HL-60 (cell line): ENCODE measurements around the gene ENTPD7.
"Not testable (repeated sequence)": the region's sequence is repeated elsewhere in the genome, so short reads cannot be mapped to it uniquely, and the experiment has no call there.

ENCODE experiments used
- DNase-seq, 2 experiments: peaks; one replicate each; pipeline ENCODE4 v3.0.0-alpha.2; 2010 to 2020; ENCODE audit warnings: low read depth in 1 of 2, low spot score in 1 of 2
- H3K27ac ChIP-seq: fragments of 250-450 bp; sonication (Bioruptor Pico); replicated peaks from 2 replicates; pipeline ENCODE4 v1.5.1; 2020; ENCODE audit warnings: mild to moderate bottlenecking, moderate library complexity
- H3K27me3 ChIP-seq: fragments of 250-450 bp; sonication (Bioruptor Pico); 2 replicates; pipeline ENCODE4 v1.5.1; 2021; ENCODE audit warnings: mild to moderate bottlenecking, moderate library complexity; ENCODE audit not compliant: insufficient read depth, poor library complexity, severe bottlenecking
- H3K4me3 ChIP-seq: replicated peaks from 2 replicates; pipeline ENCODE4 v1.5.1; 2011; ENCODE audit warnings: mild to moderate bottlenecking, control low read depth, low read length; ENCODE audit not compliant: insufficient read depth
- GABPA ChIP-seq: IDR thresholded peaks from 2 replicates; pipeline ENCODE4 v1.6.1; 2012; ENCODE audit warnings: low read depth
- POLR2AphosphoS5 ChIP-seq: IDR thresholded peaks from 2 replicates; pipeline ENCODE4 v1.6.1; 2012; ENCODE audit warnings: low read depth
- SPI1 ChIP-seq: IDR thresholded peaks from 2 replicates; pipeline ENCODE4 v1.6.1; 2012; ENCODE audit warnings: low read depth, mild to moderate bottlenecking, borderline replicate concordance
- TF ChIP-seq, protein P1 (sequence below): IDR thresholded peaks from 2 replicates; pipeline ENCODE4 v1.6.1; 2012; ENCODE audit warnings: low read depth; ENCODE audit not compliant: insufficient replicate concordance
- TF ChIP-seq, protein P2 (sequence below): IDR thresholded peaks from one replicate; pipeline ENCODE4 v1.5.1; 2011; ENCODE audit warnings: low read length, control low read depth, inconsistent platforms; ENCODE audit not compliant: insufficient read depth

The ENTPD7 gene

DNA sequence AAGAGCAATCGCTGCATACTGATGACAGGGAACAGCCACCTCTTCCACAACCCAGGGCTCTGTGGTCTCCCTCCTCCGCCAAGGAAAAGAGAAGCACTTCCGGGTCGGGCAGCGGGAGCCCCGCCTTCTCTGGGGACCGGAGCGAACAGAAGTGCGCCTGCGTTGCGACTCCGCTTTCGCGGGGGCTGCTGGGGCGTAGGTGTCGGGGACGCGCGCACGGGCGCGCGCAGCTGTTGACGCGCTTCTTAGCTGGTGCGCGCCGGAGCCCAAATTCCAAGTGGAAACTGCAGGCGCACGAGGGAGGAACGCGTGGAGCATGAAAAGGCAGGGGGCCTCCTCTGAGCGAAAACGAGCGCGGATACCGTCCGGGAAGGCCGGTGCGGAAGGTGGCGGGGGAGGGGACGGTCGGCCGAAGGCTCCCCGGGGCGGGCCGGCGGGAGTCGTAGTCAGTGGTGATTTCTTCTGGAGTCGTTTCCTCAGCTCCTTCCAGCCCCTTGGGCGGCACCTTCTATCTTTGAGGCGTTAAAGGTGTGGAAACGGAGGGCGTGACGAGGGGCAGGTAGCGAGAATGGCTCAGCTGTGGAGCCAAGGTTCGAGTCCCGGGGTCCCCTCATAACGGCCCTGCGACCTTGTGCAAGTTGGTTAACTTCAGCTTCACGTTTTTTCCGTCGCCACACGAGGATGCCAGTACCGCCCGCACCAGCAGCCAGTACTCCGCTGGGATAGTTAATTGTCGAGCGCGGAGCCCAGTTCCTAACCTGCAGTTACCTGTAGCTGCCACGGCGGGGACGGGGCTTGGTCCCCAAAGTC, 72.9 kb downstream of the ENTPD7 start, which contains the start of the genes COX15 and CUTC:
TSS of gene COX15 (minus strand) at position 95 of the 810 bp plus-strand sequence. CDS start at position 17, 78 bp downstream.
TSS of gene CUTC (plus strand) at position 202 of the 810 bp plus-strand sequence. CDS start at position 317, 115 bp downstream.
- TF ChIP-seq, protein P1, sequence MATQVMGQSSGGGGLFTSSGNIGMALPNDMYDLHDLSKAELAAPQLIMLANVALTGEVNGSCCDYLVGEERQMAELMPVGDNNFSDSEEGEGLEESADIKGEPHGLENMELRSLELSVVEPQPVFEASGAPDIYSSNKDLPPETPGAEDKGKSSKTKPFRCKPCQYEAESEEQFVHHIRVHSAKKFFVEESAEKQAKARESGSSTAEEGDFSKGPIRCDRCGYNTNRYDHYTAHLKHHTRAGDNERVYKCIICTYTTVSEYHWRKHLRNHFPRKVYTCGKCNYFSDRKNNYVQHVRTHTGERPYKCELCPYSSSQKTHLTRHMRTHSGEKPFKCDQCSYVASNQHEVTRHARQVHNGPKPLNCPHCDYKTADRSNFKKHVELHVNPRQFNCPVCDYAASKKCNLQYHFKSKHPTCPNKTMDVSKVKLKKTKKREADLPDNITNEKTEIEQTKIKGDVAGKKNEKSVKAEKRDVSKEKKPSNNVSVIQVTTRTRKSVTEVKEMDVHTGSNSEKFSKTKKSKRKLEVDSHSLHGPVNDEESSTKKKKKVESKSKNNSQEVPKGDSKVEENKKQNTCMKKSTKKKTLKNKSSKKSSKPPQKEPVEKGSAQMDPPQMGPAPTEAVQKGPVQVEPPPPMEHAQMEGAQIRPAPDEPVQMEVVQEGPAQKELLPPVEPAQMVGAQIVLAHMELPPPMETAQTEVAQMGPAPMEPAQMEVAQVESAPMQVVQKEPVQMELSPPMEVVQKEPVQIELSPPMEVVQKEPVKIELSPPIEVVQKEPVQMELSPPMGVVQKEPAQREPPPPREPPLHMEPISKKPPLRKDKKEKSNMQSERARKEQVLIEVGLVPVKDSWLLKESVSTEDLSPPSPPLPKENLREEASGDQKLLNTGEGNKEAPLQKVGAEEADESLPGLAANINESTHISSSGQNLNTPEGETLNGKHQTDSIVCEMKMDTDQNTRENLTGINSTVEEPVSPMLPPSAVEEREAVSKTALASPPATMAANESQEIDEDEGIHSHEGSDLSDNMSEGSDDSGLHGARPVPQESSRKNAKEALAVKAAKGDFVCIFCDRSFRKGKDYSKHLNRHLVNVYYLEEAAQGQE = peak; percentile 10
- TF ChIP-seq POLR2AphosphoS5 (peak; percentile 90), GABPA (peak; percentile 86), SPI1 (no peak; the same call in 1 of the 2 replicates)
- TF ChIP-seq, protein P2, sequence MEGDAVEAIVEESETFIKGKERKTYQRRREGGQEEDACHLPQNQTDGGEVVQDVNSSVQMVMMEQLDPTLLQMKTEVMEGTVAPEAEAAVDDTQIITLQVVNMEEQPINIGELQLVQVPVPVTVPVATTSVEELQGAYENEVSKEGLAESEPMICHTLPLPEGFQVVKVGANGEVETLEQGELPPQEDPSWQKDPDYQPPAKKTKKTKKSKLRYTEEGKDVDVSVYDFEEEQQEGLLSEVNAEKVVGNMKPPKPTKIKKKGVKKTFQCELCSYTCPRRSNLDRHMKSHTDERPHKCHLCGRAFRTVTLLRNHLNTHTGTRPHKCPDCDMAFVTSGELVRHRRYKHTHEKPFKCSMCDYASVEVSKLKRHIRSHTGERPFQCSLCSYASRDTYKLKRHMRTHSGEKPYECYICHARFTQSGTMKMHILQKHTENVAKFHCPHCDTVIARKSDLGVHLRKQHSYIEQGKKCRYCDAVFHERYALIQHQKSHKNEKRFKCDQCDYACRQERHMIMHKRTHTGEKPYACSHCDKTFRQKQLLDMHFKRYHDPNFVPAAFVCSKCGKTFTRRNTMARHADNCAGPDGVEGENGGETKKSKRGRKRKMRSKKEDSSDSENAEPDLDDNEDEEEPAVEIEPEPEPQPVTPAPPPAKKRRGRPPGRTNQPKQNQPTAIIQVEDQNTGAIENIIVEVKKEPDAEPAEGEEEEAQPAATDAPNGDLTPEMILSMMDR = no peak
- peak; percentile 96 to 97 for DNase-seq
- Histone ChIP-seq H3K27ac (peak within 1 kb of the TSS; percentile 88), H3K27me3 (no peaks in the 10 kb centered on the region), H3K4me3 (peak within 1 kb of the TSS; percentile 67)

DNA sequence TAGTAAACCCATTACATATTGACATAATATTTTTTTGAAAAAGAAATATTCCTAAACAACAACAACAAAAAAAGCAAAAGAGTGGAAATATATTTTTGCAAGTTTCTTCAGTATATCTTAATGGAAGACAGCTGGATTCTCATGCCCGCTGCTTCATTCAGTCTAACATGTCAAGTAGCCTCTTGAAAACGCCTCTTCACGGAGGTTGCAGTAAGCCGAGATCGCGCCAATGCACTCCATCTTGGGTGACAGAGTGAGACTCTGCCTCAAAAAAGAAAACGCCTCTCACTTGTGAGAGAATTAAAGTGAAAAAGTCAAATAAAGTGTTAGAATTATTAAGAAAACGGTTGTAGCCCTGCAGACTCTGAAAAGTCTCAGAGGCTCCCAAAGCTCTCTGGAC, 74.1 kb downstream of the ENTPD7 start:
- no peak for DNase-seq
- no peaks in the 10 kb centered on the region for H3K27me3 ChIP-seq
- H3K4me3 ChIP-seq = peak overlapping the region; percentile 67; the same call in 1 of the 2 replicates
- H3K27ac ChIP-seq = no peak overlapping the region; the same call in 1 of the 2 replicates
- TF ChIP-seq GABPA = no peak
- TF ChIP-seq, protein P1 = no peak
- TF ChIP-seq SPI1 = no peak
- TF ChIP-seq, protein P2 = no peak
- no peak for TF ChIP-seq POLR2AphosphoS5

DNA sequence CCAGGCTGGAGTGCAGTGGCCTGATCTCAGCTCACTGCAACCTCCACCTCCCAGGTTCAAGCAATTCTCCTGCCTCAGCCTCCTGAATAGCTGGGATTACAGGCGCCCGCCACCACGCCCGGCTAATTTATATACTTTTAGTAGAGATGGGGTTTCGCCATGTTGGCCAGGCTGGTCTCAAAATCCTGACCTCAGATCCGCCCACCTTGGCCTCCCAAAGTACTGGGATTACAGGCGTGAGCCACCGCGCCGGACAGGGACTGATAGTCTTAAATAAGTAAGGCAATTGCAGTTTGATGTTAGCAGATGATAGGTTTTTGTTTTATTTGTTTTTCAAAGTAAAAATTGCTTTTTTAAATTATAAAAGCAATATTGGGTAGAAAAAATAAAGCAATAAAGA, 74.8 kb downstream of the ENTPD7 start:
- DNase-seq, H3K4me3 ChIP-seq, H3K27ac ChIP-seq, H3K27me3 ChIP-seq: not testable (repeated sequence)

DNA sequence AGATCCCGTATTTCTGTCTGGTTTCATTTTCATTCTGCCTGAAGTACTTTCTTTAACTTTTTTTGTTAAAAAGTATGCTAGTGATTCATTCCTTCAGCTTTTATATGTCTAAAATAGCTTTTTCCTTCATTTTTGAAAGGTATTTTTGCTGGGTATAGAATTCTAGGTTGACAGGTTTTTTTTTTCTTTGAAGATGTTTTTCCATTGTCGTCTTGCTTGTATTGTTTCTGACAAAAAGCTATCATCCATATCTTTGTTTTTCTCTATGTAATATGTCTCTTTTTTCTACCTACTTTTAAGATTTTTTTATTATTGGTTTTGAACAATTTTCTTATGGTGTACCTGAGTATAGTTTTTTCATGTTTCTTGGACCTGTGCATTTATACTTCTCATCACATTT, 81.0 kb downstream of the ENTPD7 start:
- H3K4me3 ChIP-seq = no peak overlapping the region
- no peak for TF ChIP-seq SPI1
- TF ChIP-seq, protein P2 = no peak
- TF ChIP-seq, protein P1 = no peak
- TF ChIP-seq GABPA = no peak
- no peak for TF ChIP-seq POLR2AphosphoS5
- H3K27me3 ChIP-seq = no peaks in the 10 kb centered on the region
- H3K27ac ChIP-seq = no peak overlapping the region
- no peak for DNase-seq
